GM18951 (cell line): ENCODE measurements around the gene TYMP.

Experiments
- POLR2A ChIP-seq: IDR thresholded peaks from 4 replicates; pipeline ENCODE4 v1.6.1; 2011; ENCODE audit warnings: mild to moderate bottlenecking; ENCODE audit not compliant: insufficient read length, insufficient read depth; ENCODE audit errors: extremely low read depth
- in situ Hi-C: fragments of 300-500 bp; cut with MboI; formaldehyde crosslinking; loops from one replicate; pipeline ENCODE4 v1.12.0; 2022; ENCODE audit warnings: low sequenced_read_pairs, mixed read lengths, inconsistent platforms; ENCODE audit not compliant: unreplicated experiment

The TYMP gene

GRCh38 chr22:50505276-50505775 lies 24.5 kb downstream of the TYMP start:
- in situ Hi-C loops, result loop anchor here (10.0 kb wide), 1 partner anchor 231 kb away; the partner anchor contains the start of gene MAPK11
- TF ChIP-seq POLR2A, result no peak

GRCh38 chr22:50504369-50505211 lies 25.2 kb downstream of the TYMP start:
- in situ Hi-C loops, result loop anchor here (10.0 kb wide), 1 partner anchor 230 kb away; the partner anchor contains the start of gene MAPK11
- TF ChIP-seq POLR2A, result no peak

GRCh38 chr22:50503475-50504145 lies 26.2 kb downstream of the TYMP start:
- in situ Hi-C loops, result loop anchor here (10.0 kb wide), 1 partner anchor 229 kb away; the partner anchor contains the start of gene MAPK11

GRCh38 chr22:50502628-50503474 lies 27.0 kb downstream of the TYMP start:
- no peak for TF ChIP-seq POLR2A
- in situ Hi-C loops, result loop anchor here (10.0 kb wide), 1 partner anchor 228 kb away; the partner anchor contains the start of gene MAPK11

More at GRCh38 chr22:50503475-50504145, 26.2 kb downstream of the TYMP start:
- TF ChIP-seq POLR2A, result no peak

GRCh38 chr22:50502096-50502495 lies 27.7 kb downstream of the TYMP start:
- in situ Hi-C loops, result loop anchor here (10.0 kb wide), 1 partner anchor 227 kb away; the partner anchor contains the start of gene MAPK11
- TF ChIP-seq POLR2A, result no peak

GRCh38 chr22:50500452-50500851 lies 29.4 kb downstream of the TYMP start:
- TF ChIP-seq POLR2A, result no peak
- in situ Hi-C loops, result loop anchor here (10.0 kb wide), 1 partner anchor 226 kb away; the partner anchor contains the start of gene MAPK11

GRCh38 chr22:50498322-50498890 lies 31.4 kb downstream of the TYMP start:
- in situ Hi-C loops, result no loop called here
- no peak for TF ChIP-seq POLR2A

GRCh38 chr22:50497093-50497492 lies 32.7 kb downstream of the TYMP start:
- in situ Hi-C loops, result no loop called here
- TF ChIP-seq POLR2A, result no peak

- TF ChIP-seq POLR2A, result no peak
- in situ Hi-C loops, result no loop called here
These were observed 39.1 kb downstream of the TYMP start for GRCh38 chr22:50490531-50491308.

GRCh38 chr22:50489363-50490243 lies 40.2 kb downstream of the TYMP start:
- no peak for TF ChIP-seq POLR2A
- in situ Hi-C loops, result no loop called here

GRCh38 chr22:50488886-50489285 lies 40.9 kb downstream of the TYMP start:
- in situ Hi-C loops, result no loop called here
- no peak for TF ChIP-seq POLR2A
